ENCODE results near the gene CAGE1. TPM values are rescaled to one million over a fixed set of nuclear protein-coding genes. Genes with fewer than 3 reads are reported as not detected.
A peak's percentile ranks its signal among the peaks of the same experiment; 100 is the strongest.

The CAGE1 gene
- total RNA-seq, result 0.05 TPM

GRCh38 chr6:7389451-7390225 is at the start of gene CAGE1, which contains the start of gene RIOK1:
Gene CAGE1 (minus strand): TSS chr6:7389742. CDS start chr6:7387173, 2,569 bp downstream.
Gene RIOK1 (plus strand): TSS chr6:7389808. CDS start chr6:7390003, 195 bp downstream.
- peak; percentile 99 for ATAC-seq
- DNase-seq (ENCODE audit: low spot score), result peak; percentile 95

DNA sequence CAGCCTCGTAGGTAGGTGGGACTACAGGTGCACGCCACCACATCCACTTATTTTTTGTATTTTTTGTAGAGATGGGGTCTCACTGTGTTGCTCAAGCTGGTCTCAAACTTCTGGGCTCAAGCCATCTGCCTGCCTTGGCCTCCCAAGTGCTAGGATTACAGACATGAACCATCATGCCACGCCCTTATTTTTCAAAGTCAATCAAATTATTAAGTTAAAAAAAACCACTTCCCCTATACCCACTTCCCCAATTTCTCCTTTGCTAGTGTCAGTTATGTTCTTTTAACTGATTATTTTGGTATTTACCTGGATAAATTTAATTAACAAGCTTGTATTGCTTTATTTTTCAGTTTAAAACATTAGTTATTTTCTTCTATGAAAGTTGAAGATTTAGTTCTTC is 49.7 kb upstream of the CAGE1 start:
- ATAC-seq, result no peak
- no peak for DNase-seq (ENCODE audit: low spot score)

DNA sequence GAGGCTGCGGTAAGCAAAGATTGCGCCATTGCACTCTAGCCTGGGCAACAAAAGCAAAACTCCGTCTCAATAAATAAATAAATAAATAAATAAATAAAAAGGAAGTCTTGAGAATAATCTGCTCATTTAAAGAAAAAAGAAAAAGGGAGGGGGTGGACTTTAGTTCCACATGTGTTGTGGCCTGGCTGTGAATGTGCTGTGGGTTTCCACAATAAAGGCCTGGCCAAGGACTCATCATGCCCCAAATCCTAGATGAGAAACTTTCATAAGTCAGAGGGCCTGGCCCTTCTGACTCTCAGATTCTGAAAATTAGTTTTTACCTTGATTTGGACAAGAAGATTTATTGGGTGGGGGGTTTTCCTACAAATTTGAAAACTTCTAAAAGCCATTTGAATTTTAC is 48.5 kb upstream of the CAGE1 start:
- ATAC-seq (no peak), DNase-seq (ENCODE audit: low spot score) (no peak)

DNA sequence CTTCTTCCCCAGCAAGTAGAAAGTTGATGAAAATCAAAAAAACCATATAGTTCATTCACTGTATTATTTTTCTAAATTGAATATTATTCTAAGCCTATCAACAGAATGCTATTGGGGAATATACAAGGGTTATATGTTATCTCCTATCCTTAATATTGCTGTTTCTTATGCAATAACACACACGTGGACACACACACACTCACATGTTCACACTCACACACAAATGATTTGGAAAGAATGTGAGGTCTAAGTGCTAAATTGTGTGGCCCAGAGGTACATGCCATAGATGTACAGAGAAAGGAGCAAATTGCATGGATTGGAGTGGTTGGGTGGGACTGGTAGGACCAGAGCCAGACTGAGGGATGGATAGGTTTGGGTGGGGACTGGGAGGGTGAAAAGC is 45.1 kb upstream of the CAGE1 start:
- ATAC-seq (no peak), DNase-seq (ENCODE audit: low spot score) (no peak)

DNA sequence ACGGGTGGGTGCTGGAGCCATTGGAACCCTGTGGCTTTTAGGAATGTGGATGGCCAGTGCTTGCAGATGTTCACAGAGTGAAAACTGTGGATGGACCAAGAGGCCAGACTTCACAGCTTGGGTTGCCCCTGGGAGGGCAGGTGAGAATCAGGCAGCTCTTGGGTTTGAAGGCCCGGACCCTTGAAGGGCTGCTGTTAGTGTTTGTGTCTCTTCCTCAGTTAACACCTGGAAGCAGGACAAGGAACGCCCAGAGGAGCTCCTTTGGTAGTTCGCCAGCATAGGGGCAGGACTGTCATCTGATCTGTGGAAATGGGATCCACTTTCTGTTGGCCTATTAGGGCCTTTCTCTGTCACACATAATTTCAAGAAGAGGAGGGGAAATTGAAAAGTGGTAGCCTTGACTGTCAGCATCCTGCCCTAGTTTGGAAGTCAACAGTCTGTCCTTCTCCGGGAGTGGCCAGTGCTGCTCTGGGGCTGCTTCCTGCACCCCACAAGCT is 43.6 kb upstream of the CAGE1 start:
- no peak for ATAC-seq
- no peak for DNase-seq (ENCODE audit: low spot score)

- DNase-seq (ENCODE audit: low spot score) (no peak), ATAC-seq (no peak)
Observed at GRCh38 chr6:7432391-7433120, 43.0 kb upstream of the CAGE1 start.

DNA sequence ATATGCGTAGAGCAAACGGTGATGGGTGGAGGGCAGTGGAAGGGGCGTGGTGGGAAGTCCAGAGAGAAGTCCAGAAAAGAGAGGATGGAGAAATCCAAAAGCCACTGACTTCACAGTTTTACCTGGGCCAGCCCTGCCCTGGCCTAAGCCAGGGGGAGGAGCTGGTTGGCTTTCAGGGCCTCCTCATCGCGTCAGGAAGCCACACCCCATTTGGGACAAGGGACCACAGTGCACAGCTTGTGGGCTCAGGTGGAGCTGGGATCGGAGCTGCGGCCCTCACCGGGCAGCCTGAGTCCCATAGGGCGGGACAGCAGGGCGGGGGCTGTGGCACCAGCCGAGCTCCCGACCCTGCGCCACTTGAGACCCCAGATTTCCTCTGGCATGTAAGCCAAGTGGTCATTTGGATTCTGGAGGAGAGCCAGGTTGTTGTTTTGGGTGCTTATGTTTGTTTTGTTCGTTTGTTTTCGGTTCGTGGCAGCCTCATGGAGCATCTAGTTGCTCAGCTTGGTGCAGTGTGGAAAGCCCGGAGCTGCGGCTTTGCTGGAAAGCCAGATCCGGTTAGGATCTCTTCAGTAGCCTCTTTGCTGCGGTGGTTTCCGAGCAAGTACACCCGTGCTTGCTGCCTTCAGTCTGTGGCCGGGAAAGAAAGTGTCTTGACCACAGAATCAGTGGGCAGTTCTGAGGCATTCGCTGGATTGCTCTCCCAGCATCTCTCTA is 42.3 kb upstream of the CAGE1 start:
- ATAC-seq, result no peak
- peak; percentile 38 for DNase-seq (ENCODE audit: low spot score)

- DNase-seq (ENCODE audit: low spot score) (no peak), ATAC-seq (no peak)
Observed at GRCh38 chr6:7431313-7431673, 41.8 kb upstream of the CAGE1 start.

GRCh38 chr6:7426447-7427169 is 37.1 kb upstream of the CAGE1 start:
- DNase-seq (ENCODE audit: low spot score) (no peak), ATAC-seq (no peak)

- DNase-seq (ENCODE audit: low spot score) (no peak), ATAC-seq (no peak)
Observed at GRCh38 chr6:7425808-7426190, 36.3 kb upstream of the CAGE1 start.

- DNase-seq (ENCODE audit: low spot score), result no peak
- peak; percentile 98 for ATAC-seq
Observed at GRCh38 chr6:7424967-7425807, 35.6 kb upstream of the CAGE1 start.

DNA sequence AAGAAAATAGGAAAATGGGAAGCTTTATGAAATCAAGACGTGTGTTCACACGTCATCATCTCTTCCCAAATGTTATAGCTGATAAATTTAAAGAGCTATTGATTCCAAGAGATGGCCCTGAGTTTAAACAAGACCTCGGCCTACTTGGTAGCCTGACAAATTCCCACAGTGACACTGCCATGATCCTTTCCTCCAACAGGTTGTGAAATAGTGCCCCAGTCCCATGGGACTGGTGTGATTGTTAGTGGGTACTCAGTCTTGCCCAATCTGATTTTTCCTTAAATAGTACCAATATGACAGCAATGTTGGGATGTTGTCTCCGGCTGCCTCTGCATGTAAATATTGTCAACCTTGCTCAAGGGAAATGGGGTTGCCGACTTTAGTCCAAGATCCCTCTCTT is 34.5 kb upstream of the CAGE1 start:
- DNase-seq (ENCODE audit: low spot score), result no peak
- peak; percentile 60 for ATAC-seq

- no peak for ATAC-seq
- DNase-seq (ENCODE audit: low spot score), result no peak
Observed at GRCh38 chr6:7421066-7421465, 31.5 kb upstream of the CAGE1 start.

DNA sequence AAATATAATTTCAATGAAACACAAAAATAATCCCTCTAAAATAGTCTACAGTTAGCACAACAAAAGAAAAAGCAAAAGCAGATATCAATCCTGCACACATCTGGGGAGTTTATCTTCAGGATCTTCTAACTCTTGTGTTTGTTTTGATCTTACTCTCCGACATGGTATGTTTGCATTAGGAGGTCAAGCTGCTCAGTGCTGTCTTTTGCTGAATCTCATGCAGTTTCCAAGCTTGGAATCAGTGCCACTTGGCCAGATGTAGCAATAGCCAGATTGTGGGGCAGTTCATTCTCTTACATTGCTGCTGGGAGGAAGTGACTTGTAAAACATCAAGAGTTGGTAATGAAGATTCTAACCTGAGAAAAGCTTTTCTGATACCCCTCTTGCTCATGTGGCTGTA is 29.5 kb upstream of the CAGE1 start:
- ATAC-seq, result peak; percentile 80

GRCh38 chr6:7418238-7418905 is 28.8 kb upstream of the CAGE1 start:
- no peak for DNase-seq (ENCODE audit: low spot score)
- ATAC-seq, result peak; percentile 28

More for the DNA sequence above, 29.5 kb upstream of the CAGE1 start:
- DNase-seq (ENCODE audit: low spot score), result peak; percentile 66

DNA sequence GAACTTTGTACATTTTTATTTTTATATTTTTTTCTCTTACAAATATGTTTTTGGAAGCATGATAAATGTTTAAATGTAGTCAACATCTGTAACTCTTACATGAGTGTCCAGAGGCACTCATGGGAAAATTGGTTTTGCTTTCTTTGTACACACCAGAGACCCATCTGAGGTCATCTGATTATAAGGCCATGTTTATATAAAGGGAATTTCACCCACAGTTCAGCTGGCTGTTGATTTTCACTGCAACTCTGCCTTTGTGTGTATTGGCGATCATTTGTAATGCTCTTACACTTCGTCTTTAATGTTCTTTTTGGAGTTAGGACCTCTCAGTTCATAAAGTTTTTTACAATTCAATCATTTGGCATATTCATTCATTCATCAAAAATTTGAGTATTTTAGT is 28.1 kb upstream of the CAGE1 start:
- DNase-seq (ENCODE audit: low spot score) (no peak), ATAC-seq (peak; percentile 91)

GRCh38 chr6:7414811-7415210 is 25.3 kb upstream of the CAGE1 start:
- no peak for DNase-seq (ENCODE audit: low spot score)
- ATAC-seq, result no peak

DNA sequence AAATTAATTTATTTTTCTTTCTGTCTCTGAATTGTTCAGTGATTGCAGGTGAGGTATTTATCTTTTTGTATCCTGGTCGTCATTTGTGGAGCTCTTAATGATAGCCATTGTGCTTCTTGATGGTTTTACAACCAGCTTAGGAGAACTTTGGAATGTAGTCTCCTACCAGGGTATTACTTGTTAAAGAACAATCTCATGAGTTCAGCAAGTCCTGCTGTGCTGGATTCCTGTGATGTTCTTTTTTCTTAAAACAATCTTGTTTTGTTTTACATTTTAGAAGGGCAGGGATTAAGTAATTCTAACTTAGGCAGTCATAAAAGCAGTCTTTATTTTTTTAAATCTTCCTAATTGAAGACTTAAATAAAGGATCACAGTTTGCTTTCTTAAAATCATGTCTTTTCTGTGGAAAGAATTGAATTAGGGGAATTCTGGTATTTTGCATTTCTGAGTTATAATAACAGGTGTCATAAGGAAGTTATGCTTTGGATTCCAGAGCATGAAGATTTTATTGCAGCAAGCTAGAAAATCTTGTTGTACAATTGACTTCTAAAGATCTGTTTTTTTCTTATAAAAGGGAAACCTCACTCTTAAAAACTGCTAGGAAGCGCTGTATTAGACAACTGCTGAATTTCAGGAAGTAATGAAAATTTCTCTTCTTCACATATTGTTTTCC is 23.7 kb upstream of the CAGE1 start:
- ATAC-seq (no peak), DNase-seq (ENCODE audit: low spot score) (no peak)

DNA sequence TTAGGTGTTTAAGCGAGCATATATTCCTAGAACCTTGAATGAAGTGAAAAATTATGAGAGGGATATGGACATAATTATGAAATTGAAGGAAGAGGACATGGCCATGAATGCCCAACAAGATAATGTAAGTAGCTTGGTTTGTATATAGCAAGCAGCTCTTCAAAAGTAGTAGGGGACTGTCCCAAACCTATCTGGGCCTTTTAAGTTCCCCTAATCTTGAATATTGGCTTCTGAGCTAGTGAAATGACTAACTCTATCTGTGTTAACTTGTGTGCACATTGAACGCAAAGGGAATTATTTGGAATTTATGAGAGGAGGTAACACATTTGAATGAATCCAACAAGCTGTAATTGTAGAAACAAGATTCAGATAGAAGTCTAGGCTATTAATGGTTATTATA is 21.8 kb upstream of the CAGE1 start:
- DNase-seq (ENCODE audit: low spot score), result no peak
- ATAC-seq, result no peak

Measured in left lobe of liver (tissue), 2 donors.